Kidney tubule cell (primary cell): ENCODE data around the gene SRSF4.
A peak's percentile ranks its signal among the peaks of the same experiment; 100 is the strongest.
"Not testable (repeated sequence)": the region's sequence is repeated elsewhere in the genome, so short reads cannot be mapped to it uniquely, and the experiment has no call there.

Experiments used
- DNase-seq: peaks from one replicate; pipeline ENCODE4 v3.0.0-alpha.2; 2018; ENCODE audit warnings: low spot score

Gene SRSF4

GRCh38 chr1:29124366-29125236 is 57.1 kb downstream of the SRSF4 start:
- DNase-seq, result peak; percentile 66

- DNase-seq, result peak; percentile 29
Measured at GRCh38 chr1:29123887-29124365, 57.8 kb downstream of the SRSF4 start, which contains the start of gene TMEM200B. Gene TMEM200B, minus strand, starts transcription at chr1:29123903. Its CDS starts 2,075 bp downstream, at chr1:29121828.

GRCh38 chr1:29123053-29123886 is 58.4 kb downstream of the SRSF4 start:
- peak; percentile 25 for DNase-seq

GRCh38 chr1:29122682-29123052 is 59.0 kb downstream of the SRSF4 start:
- peak; percentile 76 for DNase-seq

GRCh38 chr1:29121936-29122681 is 59.6 kb downstream of the SRSF4 start:
- DNase-seq, result peak; percentile 20

GRCh38 chr1:29121516-29121935 is 60.2 kb downstream of the SRSF4 start:
- DNase-seq, result no peak

GRCh38 chr1:29120947-29121485 is 60.7 kb downstream of the SRSF4 start:
- peak; percentile 31 for DNase-seq

GRCh38 chr1:29120367-29120766 is 61.3 kb downstream of the SRSF4 start:
- no peak for DNase-seq

- DNase-seq, result no peak
Measured at GRCh38 chr1:29119121-29119929, 62.4 kb downstream of the SRSF4 start.

GRCh38 chr1:29117381-29117780 is 64.3 kb downstream of the SRSF4 start:
- no peak for DNase-seq

- no peak for DNase-seq
Measured at GRCh38 chr1:29114654-29115053, 67.0 kb downstream of the SRSF4 start.

GRCh38 chr1:29113413-29114117 is 68.1 kb downstream of the SRSF4 start:
- no peak for DNase-seq

- no peak for DNase-seq
Measured at GRCh38 chr1:29112705-29113412, 68.8 kb downstream of the SRSF4 start.

- DNase-seq, result not testable (repeated sequence)
Measured at GRCh38 chr1:29108041-29108440, 73.7 kb downstream of the SRSF4 start.

- DNase-seq, result peak; percentile 44
Measured at GRCh38 chr1:29105822-29106221, 75.9 kb downstream of the SRSF4 start.

- DNase-seq, result no peak
Measured at GRCh38 chr1:29100487-29100886, 81.2 kb downstream of the SRSF4 start.

- no peak for DNase-seq
Measured at GRCh38 chr1:29099286-29099685, 82.4 kb downstream of the SRSF4 start.
